GM18508 (cell line): ENCODE data around the gene VAT1.
"Not testable (repeated sequence)": the region's sequence is repeated elsewhere in the genome, so short reads cannot be mapped to it uniquely, and the experiment has no call there.

ENCODE experiments used
- ATAC-seq: cut with Tn5 transposase; IDR thresholded peaks from one replicate; pipeline ENCODE4 v1.9.1; 2021; ENCODE audit warnings: moderate number of reproducible peaks; ENCODE audit not compliant: insufficient read depth, unreplicated experiment

The VAT1 gene

GRCh38 chr17:43010667-43011308 is 11.4 kb downstream of the VAT1 start:
- no peak for ATAC-seq

DNA sequence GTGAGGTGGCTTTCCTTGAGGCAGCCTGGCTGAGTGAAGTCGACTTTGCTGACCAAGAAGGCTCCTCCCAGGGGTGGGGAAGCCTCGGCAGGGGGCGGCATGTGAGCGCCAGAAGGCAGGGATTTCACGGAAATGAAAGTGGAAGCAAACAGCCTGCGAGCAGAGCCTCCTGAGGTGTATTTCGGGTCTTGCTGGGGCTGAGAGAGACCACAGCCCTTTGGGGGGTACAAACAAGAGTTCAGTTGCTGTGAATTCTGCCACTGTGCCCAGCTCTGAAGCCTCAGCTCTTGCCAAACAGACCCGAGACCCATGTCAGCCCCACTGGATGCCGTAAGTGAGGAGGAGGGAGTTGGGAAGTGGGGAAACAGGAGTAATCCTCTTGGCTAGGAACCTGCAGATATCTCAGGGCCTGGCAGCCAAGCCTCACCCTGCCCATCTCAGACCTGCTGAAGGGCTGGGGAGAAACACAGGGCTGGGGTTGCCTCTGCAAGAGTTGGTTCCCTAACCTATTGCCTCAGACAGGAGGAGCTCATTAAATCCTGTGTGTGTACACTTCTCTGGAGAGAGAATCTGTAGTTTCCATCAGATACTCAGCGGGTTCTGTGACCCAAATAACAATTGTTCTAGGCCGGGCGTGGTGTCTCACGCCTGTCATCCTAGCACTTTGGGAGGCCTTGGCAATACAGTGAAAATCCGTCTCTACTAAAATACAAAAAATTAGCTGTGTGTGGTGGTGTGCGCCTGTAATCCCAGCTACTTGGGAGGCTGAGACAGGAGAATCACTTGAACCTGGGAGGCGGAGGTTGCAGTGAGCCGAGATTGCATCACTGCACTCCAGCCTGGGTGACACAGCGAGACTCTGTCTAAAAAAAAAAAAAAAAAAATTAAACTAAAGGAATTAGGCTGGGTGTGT is 15.3 kb downstream of the VAT1 start, which contains the start of gene IFI35:
Gene IFI35 (plus strand): TSS at position 146 of the 913 bp plus-strand sequence. CDS start 164 bp downstream, at position 310.
- no peak for ATAC-seq

- ATAC-seq, result no peak
Measured at GRCh38 chr17:43003542-43004172, 18.5 kb downstream of the VAT1 start.

GRCh38 chr17:43000894-43001293 is 21.3 kb downstream of the VAT1 start:
- ATAC-seq, result not testable (repeated sequence)

DNA sequence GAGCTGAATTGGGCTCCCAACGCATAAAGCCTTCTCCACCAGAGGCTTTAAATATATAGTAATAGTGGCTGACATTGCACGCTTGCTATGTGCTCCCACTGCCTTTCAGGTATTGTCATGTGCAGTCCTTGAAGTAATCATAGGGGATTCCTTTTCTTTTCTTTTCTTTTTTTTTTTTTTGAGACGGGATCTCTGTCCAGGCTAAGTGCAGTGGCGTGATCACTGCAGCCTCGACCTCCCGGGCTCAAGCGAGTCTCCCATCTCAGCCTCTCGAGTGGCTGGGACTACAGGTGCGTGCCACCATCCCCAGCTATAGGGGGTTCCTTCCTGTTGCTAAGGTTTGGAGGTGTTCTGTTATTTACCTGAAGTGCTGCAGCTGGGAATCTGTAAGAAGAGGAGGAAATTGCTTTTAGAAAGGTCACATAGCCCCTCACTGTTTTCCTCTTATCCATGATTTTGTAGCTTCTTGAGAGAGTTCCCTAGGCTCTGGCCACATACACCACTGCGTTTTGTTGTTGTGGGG is 23.1 kb downstream of the VAT1 start:
- ATAC-seq, result no peak

- ATAC-seq, result peak; percentile 81
Measured at GRCh38 chr17:42997984-42998938, 23.9 kb downstream of the VAT1 start, which contains the start of gene RPL27. RPL27 (plus strand) TSS chr17:42998419; CDS start chr17:42998751, 332 bp downstream.

DNA sequence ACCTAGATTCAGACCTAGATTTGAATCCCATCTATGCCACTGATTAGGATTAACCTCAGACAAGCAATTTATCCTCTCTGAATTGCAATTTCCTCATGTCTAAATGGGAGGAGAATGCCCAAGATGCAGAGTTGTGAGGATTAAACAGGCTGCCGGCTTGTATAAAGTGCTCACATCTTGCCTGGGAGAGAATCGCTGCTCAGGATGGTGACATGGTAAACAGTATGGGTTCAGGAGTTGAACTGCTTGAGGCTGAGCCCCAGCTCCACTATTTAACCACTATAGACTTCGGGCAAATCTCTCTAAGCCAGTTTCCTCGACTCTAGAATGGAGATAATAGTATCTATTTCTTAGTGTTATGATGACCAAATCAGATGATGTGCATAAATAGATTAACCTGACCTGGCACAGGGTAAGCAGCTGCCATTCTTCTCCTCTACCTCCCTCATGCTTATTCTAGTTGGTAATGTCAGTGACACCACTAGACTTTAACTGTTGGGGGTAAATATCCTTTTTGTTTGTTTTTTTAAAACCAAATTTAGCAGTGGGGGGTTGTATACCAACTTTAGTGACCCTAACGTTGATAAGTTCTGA is 24.7 kb downstream of the VAT1 start:
- no peak for ATAC-seq

- not testable (repeated sequence) for ATAC-seq
Measured at GRCh38 chr17:42993913-42994312, 28.3 kb downstream of the VAT1 start.

DNA sequence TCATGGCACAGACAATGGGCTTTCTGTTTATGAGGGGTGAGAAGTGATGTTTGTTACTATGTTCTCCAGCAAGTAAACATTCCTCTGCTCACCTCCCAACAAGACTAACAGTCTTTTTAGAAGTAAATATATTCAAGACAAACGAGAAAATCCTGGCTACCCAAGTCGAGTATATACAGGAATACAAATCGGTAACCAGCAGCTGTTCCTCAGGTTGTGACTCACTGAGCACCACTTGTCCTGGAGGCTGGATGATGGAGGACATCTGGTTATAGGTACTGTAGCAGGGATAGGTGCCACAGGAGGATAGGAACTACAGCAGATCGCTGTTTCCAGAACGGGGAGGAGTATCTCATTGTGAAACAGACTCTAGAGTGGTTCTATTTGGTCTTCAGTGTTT is 29.3 kb downstream of the VAT1 start:
- no peak for ATAC-seq

DNA sequence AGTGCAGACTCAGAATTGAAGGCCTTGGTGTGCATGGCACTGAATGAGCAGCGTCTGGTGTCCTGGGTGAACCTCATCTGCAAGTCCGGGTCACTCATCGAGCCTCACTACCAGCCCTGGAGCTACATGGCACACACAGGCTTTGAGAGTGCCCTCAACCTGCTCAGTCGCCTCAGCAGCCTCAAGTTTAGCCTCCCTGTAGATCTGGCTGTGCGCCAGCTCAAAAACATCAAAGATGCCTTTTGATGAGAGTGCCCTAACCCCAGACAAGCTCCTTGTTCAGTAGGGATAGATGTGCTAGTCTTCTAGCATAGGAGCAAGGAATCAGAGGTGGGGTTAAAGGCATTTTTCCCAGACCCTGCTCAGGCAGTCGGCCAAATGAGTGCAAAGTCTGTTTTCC is 30.7 kb downstream of the VAT1 start:
- no peak for ATAC-seq

GRCh38 chr17:42989726-42990652 is 32.2 kb downstream of the VAT1 start:
- no peak for ATAC-seq

GRCh38 chr17:42989141-42989540 is 33.0 kb downstream of the VAT1 start:
- ATAC-seq, result no peak

- ATAC-seq, result peak; percentile 41
Measured at GRCh38 chr17:42985225-42985624, 37.0 kb downstream of the VAT1 start.

- ATAC-seq, result no peak
Measured at GRCh38 chr17:42982266-42982665, 39.9 kb downstream of the VAT1 start.

DNA sequence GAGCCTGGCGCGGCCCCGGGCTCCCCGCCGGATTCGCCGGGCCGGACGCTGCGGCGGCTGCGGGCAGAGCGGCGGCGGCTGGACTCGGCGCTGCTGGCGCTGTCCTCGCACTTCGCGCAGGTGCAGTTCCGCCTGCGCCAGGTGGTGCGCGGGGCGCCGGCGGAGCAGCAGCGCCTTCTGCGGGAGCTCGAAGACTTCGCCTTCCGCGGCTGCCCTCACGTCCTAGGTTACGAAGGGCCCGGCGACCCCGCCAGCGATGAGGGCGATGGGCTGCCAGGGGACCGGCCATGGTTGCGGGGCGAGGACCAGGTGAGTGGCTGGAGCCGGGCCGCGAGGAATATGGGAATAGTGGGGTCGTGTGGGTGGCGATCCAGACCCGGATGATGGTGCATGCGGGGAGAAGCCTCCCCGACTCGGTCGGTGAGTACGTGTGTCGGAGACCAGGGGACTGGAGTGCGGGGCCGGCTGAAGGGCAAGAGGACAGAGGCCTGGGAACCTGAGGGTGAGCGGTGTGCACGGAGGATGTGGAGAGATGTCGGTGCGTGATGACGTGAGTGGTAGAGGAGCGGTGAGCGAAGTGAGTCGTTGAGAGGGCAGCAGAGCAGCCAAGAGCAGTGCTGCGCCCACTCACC is 41.3 kb downstream of the VAT1 start:
- no peak for ATAC-seq

DNA sequence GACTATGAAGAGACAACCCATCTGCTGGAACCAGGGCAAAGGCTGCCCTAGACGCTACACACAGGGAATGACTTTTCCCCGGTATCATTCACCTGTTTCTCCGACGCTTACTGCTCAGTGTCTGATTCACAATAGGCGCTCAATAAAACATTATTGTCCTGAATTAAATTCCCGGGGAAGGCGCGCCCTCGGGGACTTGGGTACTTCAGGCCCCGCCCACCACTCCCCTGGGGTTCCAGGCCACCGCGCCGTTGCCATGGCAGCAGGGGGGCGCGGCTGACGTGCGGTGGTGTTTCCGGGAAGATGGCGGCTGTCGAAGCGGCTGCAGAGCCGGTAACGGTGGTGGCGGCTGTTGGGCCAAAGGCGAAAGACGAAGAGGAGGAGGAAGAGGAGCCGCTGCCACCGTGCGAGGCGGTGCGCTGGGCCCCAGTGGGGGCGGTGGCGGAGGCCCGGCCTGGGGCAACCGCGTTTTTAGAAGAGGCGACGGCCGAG is 41.9 kb downstream of the VAT1 start, which contains the start of gene RUNDC1:
Gene RUNDC1 (plus strand): TSS at position 292 of the 492 bp plus-strand sequence. CDS start 12 bp downstream, at position 304.
- no peak for ATAC-seq

DNA sequence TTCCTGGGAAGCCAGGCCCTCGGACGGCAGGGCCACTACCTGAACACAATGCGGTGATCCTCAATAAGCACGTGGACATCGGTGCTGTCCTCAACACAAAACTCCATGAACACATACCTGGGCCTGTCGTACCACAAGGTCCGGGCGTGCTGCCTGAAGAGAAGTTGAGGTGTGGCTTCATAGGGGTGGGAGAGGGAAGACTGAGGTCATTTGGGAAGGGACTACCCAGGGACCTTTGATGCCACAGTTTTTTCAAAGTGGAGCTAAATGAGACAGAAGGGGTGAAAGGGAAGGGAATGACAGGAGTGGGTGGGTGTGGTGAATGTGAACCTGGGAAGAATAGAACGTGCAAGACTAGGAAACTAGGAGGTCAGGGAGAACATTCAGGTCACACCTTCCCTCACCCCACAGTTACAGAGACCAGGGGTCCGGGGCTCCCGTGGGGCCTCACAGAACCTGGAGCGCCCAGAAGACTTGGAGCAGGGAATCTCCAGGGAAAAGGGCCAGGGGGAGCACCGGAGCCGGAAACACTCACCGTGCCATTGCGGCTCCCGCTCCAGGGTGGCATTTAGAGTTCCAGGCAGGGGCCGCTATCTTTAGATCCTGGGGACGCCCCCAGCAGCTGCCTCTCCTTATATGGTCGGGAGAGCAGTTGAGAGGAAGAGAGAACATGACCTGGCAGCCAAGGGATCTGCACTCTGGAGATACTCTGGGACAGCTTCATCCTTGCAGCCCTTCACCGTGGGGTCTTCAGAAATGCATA is 42.5 kb downstream of the VAT1 start, which contains the start of gene PTGES3L:
Gene PTGES3L (minus strand): TSS at position 570 of the 763 bp plus-strand sequence. CDS start 27 bp downstream, at position 543.
- ATAC-seq, result no peak
